Measurements from ENCODE around the gene CUEDC1. TPM values are rescaled to one million over a fixed set of nuclear protein-coding genes. Genes with fewer than 3 reads are reported as not detected.

Gene CUEDC1
- total and polyA plus RNA-seq, 2 of the 13 experiments (the other 11 are each of a cell fraction or from before 2014, with no cell fraction given), result 7.4 to 12.9 TPM

DNA sequence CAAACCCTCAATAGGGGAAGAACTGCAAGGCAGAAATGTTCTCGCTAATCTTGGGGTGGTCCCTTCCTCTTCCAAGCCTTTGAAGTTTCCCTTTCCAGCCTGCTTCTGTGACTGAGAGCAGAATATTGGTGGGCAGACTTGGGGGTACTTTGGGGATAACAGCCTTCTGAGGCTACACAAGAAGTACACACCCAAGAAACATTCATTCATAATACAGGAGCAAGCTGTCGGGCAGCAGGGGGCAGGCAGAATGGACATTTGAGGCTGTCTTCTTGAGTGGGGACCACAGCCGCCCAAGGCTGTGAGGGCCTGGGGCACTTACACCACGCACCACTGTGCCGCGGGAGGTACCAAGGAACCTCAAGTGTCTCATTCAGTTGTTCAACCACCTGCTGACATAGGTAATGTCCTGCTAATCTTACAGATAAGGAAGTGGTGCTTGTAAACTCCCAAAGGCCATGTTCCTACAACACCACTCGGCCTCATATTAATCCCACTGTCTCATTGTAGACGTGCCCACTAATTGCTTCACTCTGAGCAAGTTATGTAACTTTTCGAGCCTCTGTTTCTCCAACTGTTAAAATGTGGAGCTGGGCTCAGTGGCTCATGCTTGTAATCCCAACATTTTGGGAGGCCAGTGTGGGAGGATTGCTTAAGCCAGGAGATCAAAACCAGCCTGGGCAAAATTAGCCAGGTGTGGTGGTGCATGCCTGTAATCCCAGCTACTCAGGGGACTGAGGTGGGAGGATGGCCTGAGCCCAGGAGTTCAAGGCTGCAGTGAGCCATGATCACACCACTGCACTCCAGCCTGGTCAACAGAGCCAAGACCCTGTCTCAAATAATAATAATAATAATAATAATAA lies 102.9 kb downstream of the CUEDC1 start (continued):
- TF ChIP-seq, protein P1, sequence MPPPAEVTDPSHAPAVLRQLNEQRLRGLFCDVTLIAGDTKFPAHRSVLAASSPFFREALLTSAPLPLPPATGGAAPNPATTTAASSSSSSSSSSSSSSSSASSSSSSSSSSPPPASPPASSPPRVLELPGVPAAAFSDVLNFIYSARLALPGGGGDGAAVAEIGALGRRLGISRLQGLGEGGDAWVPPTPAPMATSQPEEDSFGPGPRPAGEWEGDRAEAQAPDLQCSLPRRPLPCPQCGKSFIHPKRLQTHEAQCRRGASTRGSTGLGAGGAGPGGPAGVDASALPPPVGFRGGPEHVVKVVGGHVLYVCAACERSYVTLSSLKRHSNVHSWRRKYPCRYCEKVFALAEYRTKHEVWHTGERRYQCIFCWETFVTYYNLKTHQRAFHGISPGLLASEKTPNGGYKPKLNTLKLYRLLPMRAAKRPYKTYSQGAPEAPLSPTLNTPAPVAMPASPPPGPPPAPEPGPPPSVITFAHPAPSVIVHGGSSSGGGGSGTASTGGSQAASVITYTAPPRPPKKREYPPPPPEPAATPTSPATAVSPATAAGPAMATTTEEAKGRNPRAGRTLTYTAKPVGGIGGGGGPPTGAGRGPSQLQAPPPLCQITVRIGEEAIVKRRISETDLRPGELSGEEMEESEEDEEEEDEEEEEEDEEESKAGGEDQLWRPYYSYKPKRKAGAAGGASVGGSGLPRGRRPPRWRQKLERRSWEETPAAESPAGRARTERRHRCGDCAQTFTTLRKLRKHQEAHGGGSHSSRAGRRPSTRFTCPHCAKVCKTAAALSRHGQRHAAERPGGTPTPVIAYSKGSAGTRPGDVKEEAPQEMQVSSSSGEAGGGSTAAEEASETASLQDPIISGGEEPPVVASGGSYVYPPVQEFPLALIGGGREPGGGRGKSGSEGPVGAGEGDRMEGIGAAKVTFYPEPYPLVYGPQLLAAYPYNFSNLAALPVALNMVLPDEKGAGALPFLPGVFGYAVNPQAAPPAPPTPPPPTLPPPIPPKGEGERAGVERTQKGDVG (CRISPR knock-in tag; IDR thresholded peaks at IDR 0.05; ENCODE audit: borderline replicate concordance), result no peak
- TF ChIP-seq CHCHD3 (CRISPR knock-in tag; IDR thresholded peaks at IDR 0.05) (no peak), SP4 (CRISPR knock-in tag; IDR thresholded peaks at IDR 0.05) (0 out of 2 replicates have a peak, but pooled peaks have one; percentile 28), MIXL1 (CRISPR knock-in tag; IDR thresholded peaks at IDR 0.05) (peak; percentile 47; the same call in 1 of the 2 replicates), ZNF572 (CRISPR knock-in tag; IDR thresholded peaks at IDR 0.05) (0 out of 2 replicates have a peak, but pooled peaks have one; percentile 16), ZNF205 (CRISPR knock-in tag; IDR thresholded peaks at IDR 0.05) (no peak), NFE2L2 (IDR thresholded peaks at IDR 0.05; ENCODE audit: low read length) (no peak), SIN3B (IDR thresholded peaks at IDR 0.05; ENCODE audit: low read length) (no peak), RARA (CRISPR knock-in tag; IDR thresholded peaks at IDR 0.05) (peak; percentile 40; the same call in 1 of the 2 replicates), RBFOX2 (IDR thresholded peaks at IDR 0.05; ENCODE audit: low read depth, low read length) (0 out of 2 replicates have a peak, but pooled peaks have one; percentile 1), ZNF225 (CRISPR knock-in tag; IDR thresholded peaks at IDR 0.05) (0 out of 2 replicates have a peak, but pooled peaks have one; percentile 63), MIER3 (CRISPR knock-in tag; IDR thresholded peaks at IDR 0.05; ENCODE audit: borderline replicate concordance) (0 out of 2 replicates have a peak, but pooled peaks have one; percentile 4), MXD4 (CRISPR knock-in tag; IDR thresholded peaks at IDR 0.05) (peak; percentile 54; the same call in 1 of the 2 replicates), RFXAP (CRISPR knock-in tag; IDR thresholded peaks at IDR 0.05; ENCODE audit: borderline replicate concordance) (no peak), ZNF143 (CRISPR knock-in tag; IDR thresholded peaks at IDR 0.05) (0 out of 2 replicates have a peak, but pooled peaks have one; percentile 12)
- TF ChIP-seq, protein P2, sequence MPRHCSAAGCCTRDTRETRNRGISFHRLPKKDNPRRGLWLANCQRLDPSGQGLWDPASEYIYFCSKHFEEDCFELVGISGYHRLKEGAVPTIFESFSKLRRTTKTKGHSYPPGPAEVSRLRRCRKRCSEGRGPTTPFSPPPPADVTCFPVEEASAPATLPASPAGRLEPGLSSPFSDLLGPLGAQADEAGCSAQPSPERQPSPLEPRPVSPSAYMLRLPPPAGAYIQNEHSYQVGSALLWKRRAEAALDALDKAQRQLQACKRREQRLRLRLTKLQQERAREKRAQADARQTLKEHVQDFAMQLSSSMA (CRISPR knock-in tag; IDR thresholded peaks at IDR 0.05), result 0 out of 2 replicates have a peak, but pooled peaks have one; percentile 23
- TF ChIP-seq, protein P3, sequence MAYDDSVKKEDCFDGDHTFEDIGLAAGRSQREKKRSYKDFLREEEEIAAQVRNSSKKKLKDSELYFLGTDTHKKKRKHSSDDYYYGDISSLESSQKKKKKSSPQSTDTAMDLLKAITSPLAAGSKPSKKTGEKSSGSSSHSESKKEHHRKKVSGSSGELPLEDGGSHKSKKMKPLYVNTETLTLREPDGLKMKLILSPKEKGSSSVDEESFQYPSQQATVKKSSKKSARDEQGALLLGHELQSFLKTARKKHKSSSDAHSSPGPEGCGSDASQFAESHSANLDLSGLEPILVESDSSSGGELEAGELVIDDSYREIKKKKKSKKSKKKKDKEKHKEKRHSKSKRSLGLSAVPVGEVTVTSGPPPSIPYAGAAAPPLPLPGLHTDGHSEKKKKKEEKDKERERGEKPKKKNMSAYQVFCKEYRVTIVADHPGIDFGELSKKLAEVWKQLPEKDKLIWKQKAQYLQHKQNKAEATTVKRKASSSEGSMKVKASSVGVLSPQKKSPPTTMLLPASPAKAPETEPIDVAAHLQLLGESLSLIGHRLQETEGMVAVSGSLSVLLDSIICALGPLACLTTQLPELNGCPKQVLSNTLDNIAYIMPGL (CRISPR knock-in tag; IDR thresholded peaks at IDR 0.05; ENCODE audit: borderline replicate concordance in 1 of 2, low read depth in 1 of 2), result 0 out of 4 replicates have a peak, but pooled peaks of 1 of the 2 experiments have one; percentile 35
- TF ChIP-seq, protein P4, sequence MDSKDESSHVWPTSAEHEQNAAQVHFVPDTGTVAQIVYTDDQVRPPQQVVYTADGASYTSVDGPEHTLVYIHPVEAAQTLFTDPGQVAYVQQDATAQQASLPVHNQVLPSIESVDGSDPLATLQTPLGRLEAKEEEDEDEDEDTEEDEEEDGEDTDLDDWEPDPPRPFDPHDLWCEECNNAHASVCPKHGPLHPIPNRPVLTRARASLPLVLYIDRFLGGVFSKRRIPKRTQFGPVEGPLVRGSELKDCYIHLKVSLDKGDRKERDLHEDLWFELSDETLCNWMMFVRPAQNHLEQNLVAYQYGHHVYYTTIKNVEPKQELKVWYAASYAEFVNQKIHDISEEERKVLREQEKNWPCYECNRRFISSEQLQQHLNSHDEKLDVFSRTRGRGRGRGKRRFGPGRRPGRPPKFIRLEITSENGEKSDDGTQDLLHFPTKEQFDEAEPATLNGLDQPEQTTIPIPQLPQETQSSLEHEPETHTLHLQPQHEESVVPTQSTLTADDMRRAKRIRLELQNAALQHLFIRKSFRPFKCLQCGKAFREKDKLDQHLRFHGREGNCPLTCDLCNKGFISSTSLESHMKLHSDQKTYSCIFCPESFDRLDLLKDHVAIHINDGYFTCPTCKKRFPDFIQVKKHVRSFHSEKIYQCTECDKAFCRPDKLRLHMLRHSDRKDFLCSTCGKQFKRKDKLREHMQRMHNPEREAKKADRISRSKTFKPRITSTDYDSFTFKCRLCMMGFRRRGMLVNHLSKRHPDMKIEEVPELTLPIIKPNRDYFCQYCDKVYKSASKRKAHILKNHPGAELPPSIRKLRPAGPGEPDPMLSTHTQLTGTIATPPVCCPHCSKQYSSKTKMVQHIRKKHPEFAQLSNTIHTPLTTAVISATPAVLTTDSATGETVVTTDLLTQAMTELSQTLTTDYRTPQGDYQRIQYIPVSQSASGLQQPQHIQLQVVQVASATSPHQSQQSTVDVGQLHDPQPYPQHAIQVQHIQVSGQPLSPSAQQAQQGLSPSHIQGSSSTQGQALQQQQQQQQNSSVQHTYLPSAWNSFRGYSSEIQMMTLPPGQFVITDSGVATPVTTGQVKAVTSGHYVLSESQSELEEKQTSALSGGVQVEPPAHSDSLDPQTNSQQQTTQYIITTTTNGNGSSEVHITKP (CRISPR knock-in tag; IDR thresholded peaks at IDR 0.05; ENCODE audit: low read depth), result peak; percentile 53; the same call in 1 of the 2 replicates

Measured in HepG2 (cell line).